GM12892 (cell line): ENCODE results near the gene AGPAT4.

Experiments used
- POLR2A ChIP-seq: IDR thresholded peaks from 2 replicates; pipeline ENCODE4 v1.6.1; 2011; ENCODE audit warnings: low read depth, low read length, control low read depth
- POLR2AphosphoS5 ChIP-seq: IDR thresholded peaks from 2 replicates; pipeline ENCODE4 v1.6.1; 2011; ENCODE audit warnings: low read depth, low read length, control low read depth

DNA sequence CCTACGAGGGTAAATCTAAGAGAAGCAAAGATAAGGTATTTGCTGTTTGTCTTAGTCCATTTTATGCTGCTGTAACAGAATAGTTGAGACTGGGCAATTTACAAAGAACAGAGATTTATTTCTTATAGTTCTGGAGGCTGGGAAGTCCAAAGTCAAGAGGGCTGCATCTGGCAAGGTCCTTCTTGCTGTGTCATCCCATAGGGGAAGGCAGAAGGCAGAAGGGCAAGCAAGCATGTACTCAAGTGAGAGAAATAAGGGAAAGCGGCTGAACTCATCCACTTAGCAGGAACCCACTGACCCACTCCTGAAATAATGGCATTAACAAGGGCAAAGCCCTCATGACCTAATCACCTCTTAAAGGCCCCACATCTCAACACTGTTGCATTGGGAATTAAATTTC, 102.7 kb downstream of the AGPAT4 start:
- no peak for TF ChIP-seq POLR2AphosphoS5
- TF ChIP-seq POLR2A = no peak
